Tibial nerve (tissue), 3 donors: Measurements from ENCODE around the gene SLC5A10.

Source experiments
- POLR2A ChIP-seq, 2 donors: fragments of 450-650 bp; IDR thresholded peaks; one replicate each; pipeline ENCODE4 v1.6.1; 2017; ENCODE audit warnings: antibody characterized with exemption in 2 of 2, mild to moderate bottlenecking in 2 of 2, moderate library complexity in 2 of 2
- TF ChIP-seq, protein P1 (sequence below), 5 experiments: fragments of 200-600 bp in 3 of 5; fragments of 450-650 bp in 2 of 5; sonication (generic) in 3 of 5; IDR thresholded peaks; one replicate each; pipeline ENCODE4 v1.5.1; 2016 to 2019; ENCODE audit warnings: antibody characterized with exemption in 5 of 5, mild to moderate bottlenecking in 3 of 5, moderate library complexity in 2 of 5

DNA sequence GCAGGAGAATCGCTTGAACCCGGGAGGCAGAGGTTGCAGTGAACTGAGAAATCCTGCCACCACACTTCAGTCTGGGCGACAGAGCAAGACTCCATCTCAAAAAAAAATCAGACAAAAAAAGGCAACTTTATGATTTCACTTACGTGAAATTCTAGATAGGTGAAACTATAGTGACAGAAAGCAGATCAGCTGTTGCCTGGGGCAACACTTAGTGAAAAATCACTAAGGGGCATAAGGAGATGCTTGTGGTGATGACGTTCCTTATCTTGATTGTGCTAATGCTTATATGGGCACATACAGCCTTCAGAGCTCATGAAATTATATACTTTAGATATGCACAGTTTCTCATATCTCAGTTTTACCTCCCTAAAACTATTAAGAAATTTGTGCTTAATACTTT lies 41.6 kb upstream of the SLC5A10 start:
- TF ChIP-seq, protein P1, sequence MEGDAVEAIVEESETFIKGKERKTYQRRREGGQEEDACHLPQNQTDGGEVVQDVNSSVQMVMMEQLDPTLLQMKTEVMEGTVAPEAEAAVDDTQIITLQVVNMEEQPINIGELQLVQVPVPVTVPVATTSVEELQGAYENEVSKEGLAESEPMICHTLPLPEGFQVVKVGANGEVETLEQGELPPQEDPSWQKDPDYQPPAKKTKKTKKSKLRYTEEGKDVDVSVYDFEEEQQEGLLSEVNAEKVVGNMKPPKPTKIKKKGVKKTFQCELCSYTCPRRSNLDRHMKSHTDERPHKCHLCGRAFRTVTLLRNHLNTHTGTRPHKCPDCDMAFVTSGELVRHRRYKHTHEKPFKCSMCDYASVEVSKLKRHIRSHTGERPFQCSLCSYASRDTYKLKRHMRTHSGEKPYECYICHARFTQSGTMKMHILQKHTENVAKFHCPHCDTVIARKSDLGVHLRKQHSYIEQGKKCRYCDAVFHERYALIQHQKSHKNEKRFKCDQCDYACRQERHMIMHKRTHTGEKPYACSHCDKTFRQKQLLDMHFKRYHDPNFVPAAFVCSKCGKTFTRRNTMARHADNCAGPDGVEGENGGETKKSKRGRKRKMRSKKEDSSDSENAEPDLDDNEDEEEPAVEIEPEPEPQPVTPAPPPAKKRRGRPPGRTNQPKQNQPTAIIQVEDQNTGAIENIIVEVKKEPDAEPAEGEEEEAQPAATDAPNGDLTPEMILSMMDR (IDR thresholded peaks at IDR 0.05), result no peak
- no peak for TF ChIP-seq POLR2A (IDR thresholded peaks at IDR 0.05)
